Karpas-422 (cell line): ENCODE data around the gene EPB41L2. TPM values are rescaled to one million over a fixed set of nuclear protein-coding genes. Genes with fewer than 3 reads are reported as not detected.

Experiments used
- DNase-seq: peaks from one replicate; pipeline ENCODE4 v3.0.0-alpha.2; 2015
- H2AFZ ChIP-seq: fragments of 200-600 bp; sonication (generic); 2 replicates; pipeline ENCODE4 v1.6.1; 2014; ENCODE audit warnings: antibody characterized with exemption, low read length, mixed read lengths
- H3K27ac ChIP-seq: fragments of 200-600 bp; sonication (generic); 2 replicates; pipeline ENCODE4 v1.5.1; 2014; ENCODE audit warnings: mild to moderate bottlenecking, low read length, moderate library complexity
- H3K27me3 ChIP-seq: fragments of 200-600 bp; sonication (generic); 2 replicates; pipeline ENCODE4 v1.6.1; 2014; ENCODE audit warnings: low read length, mixed read lengths
- H3K36me3 ChIP-seq: fragments of 200-600 bp; sonication (generic); 2 replicates; pipeline ENCODE4 v1.6.1; 2014; ENCODE audit warnings: low read length, mixed read lengths; ENCODE audit not compliant: insufficient read depth
- H3K4me1 ChIP-seq: fragments of 200-600 bp; sonication (generic); 2 replicates; pipeline ENCODE4 v1.6.1; 2014; ENCODE audit warnings: mild to moderate bottlenecking, low read length, mixed read lengths
- H3K4me2 ChIP-seq: fragments of 200-600 bp; sonication (generic); 2 replicates; pipeline ENCODE4 v1.6.1; 2014; ENCODE audit warnings: low read length, low read depth, mild to moderate bottlenecking; ENCODE audit not compliant: poor library complexity, severe bottlenecking
- H3K4me3 ChIP-seq: fragments of 200-600 bp; sonication (generic); 2 replicates; pipeline ENCODE4 v1.5.1; 2014; ENCODE audit warnings: mild to moderate bottlenecking, antibody characterized with exemption, low read length, mixed read lengths
- H3K79me2 ChIP-seq: fragments of 200-600 bp; sonication (generic); 2 replicates; pipeline ENCODE4 v1.6.1; 2014; ENCODE audit warnings: mild to moderate bottlenecking, low read length, mixed read lengths
- H3K9ac ChIP-seq: fragments of 200-600 bp; sonication (generic); 2 replicates; pipeline ENCODE4 v1.6.0; 2014; ENCODE audit warnings: low read length
- H3K9me2 ChIP-seq: fragments of 200-600 bp; sonication (generic), shearing (Covaris generic); replicated peaks from 2 replicates; pipeline ENCODE4 v1.6.0; 2014; ENCODE audit warnings: mild to moderate bottlenecking, low read length, moderate library complexity; ENCODE audit not compliant: insufficient read depth
- H3K9me3 ChIP-seq: fragments of 300-700, 200-600 bp; sonication (generic); 2 replicates; pipeline ENCODE4 v1.6.1; 2014; ENCODE audit warnings: low read length, mixed read lengths
- H4K20me1 ChIP-seq: fragments of 200-600 bp; sonication (generic); 2 replicates; pipeline ENCODE4 v1.6.1; 2014; ENCODE audit warnings: mild to moderate bottlenecking, antibody characterized with exemption, low read length, low read depth; ENCODE audit not compliant: insufficient read depth
- total RNA-seq: library from RNA; depleted of rRNA; stranded (reverse); fragments of >200 nt; shearing (Covaris generic); gene quantifications from 2 replicates; pipeline ENCODE4 v1.2.3, GENCODE V29; 2014; ENCODE audit warnings: low replicate concordance

Gene EPB41L2
- total RNA-seq, 1 experiment from 2014 or later: 1.7 TPM

GRCh38 chr6:131024565-131024964 is 38.5 kb downstream of the EPB41L2 start:
- no peak overlapping the region for H3K4me3 ChIP-seq
- no peaks in the 10 kb centered on the region for H4K20me1 ChIP-seq
- H3K4me2 ChIP-seq: no peak overlapping the region
- H3K9me2 ChIP-seq: no peaks in the 10 kb centered on the region
- no peak for DNase-seq
- H3K4me1 ChIP-seq: no peaks in the 10 kb centered on the region
- H2AFZ ChIP-seq: no peak overlapping the region
- no peak overlapping the region for H3K27ac ChIP-seq
- H3K27me3 ChIP-seq: no peaks in the 10 kb centered on the region
- no peaks in the 10 kb centered on the region for H3K79me2 ChIP-seq
- no peaks in the 10 kb centered on the region for H3K36me3 ChIP-seq
- no peak overlapping the region for H3K9ac ChIP-seq
- no peaks in the 10 kb centered on the region for H3K9me3 ChIP-seq

GRCh38 chr6:131023834-131024504 is 39.1 kb downstream of the EPB41L2 start:
- no peaks in the 10 kb centered on the region for H3K9me3 ChIP-seq
- H3K4me1 ChIP-seq: no peaks in the 10 kb centered on the region
- H3K27me3 ChIP-seq: no peaks in the 10 kb centered on the region
- no peaks in the 10 kb centered on the region for H3K9me2 ChIP-seq
- H3K79me2 ChIP-seq: no peaks in the 10 kb centered on the region
- no peak overlapping the region for H3K4me2 ChIP-seq
- no peak overlapping the region for H3K9ac ChIP-seq
- H3K27ac ChIP-seq: no peak overlapping the region
- no peaks in the 10 kb centered on the region for H4K20me1 ChIP-seq
- no peak overlapping the region for H2AFZ ChIP-seq
- H3K36me3 ChIP-seq: no peaks in the 10 kb centered on the region
- no peak for DNase-seq
- no peak overlapping the region for H3K4me3 ChIP-seq

- Histone ChIP-seq H3K4me3 (no peak overlapping the region), H3K27me3 (no peaks in the 10 kb centered on the region), H3K9me3 (no peaks in the 10 kb centered on the region), H3K9me2 (no peaks in the 10 kb centered on the region), H3K36me3 (no peaks in the 10 kb centered on the region), H3K27ac (no peak overlapping the region), H2AFZ (no peak overlapping the region), H3K9ac (no peak overlapping the region), H3K4me2 (no peak overlapping the region), H3K79me2 (no peaks in the 10 kb centered on the region), H4K20me1 (no peaks in the 10 kb centered on the region), H3K4me1 (no peaks in the 10 kb centered on the region)
- no peak for DNase-seq
Observed at GRCh38 chr6:131022691-131023090, 40.4 kb downstream of the EPB41L2 start.

GRCh38 chr6:131017962-131018361 is 45.1 kb downstream of the EPB41L2 start:
- H3K9me3 ChIP-seq: no peaks in the 10 kb centered on the region
- no peak overlapping the region for H3K27ac ChIP-seq
- no peaks in the 10 kb centered on the region for H3K36me3 ChIP-seq
- no peak overlapping the region for H2AFZ ChIP-seq
- no peaks in the 10 kb centered on the region for H3K27me3 ChIP-seq
- no peaks in the 10 kb centered on the region for H3K79me2 ChIP-seq
- H3K4me1 ChIP-seq: no peaks in the 10 kb centered on the region
- no peaks in the 10 kb centered on the region for H3K9me2 ChIP-seq
- H4K20me1 ChIP-seq: no peaks in the 10 kb centered on the region
- no peak overlapping the region for H3K9ac ChIP-seq
- DNase-seq: no peak
- H3K4me3 ChIP-seq: no peak overlapping the region
- no peak overlapping the region for H3K4me2 ChIP-seq

GRCh38 chr6:131015630-131016263 is 47.3 kb downstream of the EPB41L2 start:
- Histone ChIP-seq H3K9me2 (no peaks in the 10 kb centered on the region), H3K9ac (no peak overlapping the region), H3K4me1 (no peaks in the 10 kb centered on the region), H3K27ac (no peak overlapping the region), H3K79me2 (no peaks in the 10 kb centered on the region), H4K20me1 (no peaks in the 10 kb centered on the region), H3K36me3 (no peaks in the 10 kb centered on the region), H3K4me3 (no peak overlapping the region), H3K4me2 (no peak overlapping the region), H3K27me3 (no peaks in the 10 kb centered on the region), H3K9me3 (no peaks in the 10 kb centered on the region), H2AFZ (no peak overlapping the region)
- DNase-seq: no peak

GRCh38 chr6:131015025-131015591 is 47.9 kb downstream of the EPB41L2 start:
- no peak overlapping the region for H3K9ac ChIP-seq
- no peak overlapping the region for H2AFZ ChIP-seq
- H3K9me3 ChIP-seq: no peaks in the 10 kb centered on the region
- no peaks in the 10 kb centered on the region for H3K36me3 ChIP-seq
- no peaks in the 10 kb centered on the region for H4K20me1 ChIP-seq
- H3K79me2 ChIP-seq: no peaks in the 10 kb centered on the region
- no peak overlapping the region for H3K4me3 ChIP-seq
- no peaks in the 10 kb centered on the region for H3K4me1 ChIP-seq
- no peak overlapping the region for H3K4me2 ChIP-seq
- no peaks in the 10 kb centered on the region for H3K9me2 ChIP-seq
- DNase-seq: no peak
- H3K27ac ChIP-seq: no peak overlapping the region
- H3K27me3 ChIP-seq: no peaks in the 10 kb centered on the region

- H3K36me3 ChIP-seq: no peaks in the 10 kb centered on the region
- no peak overlapping the region for H3K4me2 ChIP-seq
- H3K4me3 ChIP-seq: no peak overlapping the region
- no peaks in the 10 kb centered on the region for H3K9me2 ChIP-seq
- no peaks in the 10 kb centered on the region for H3K4me1 ChIP-seq
- H3K27me3 ChIP-seq: no peaks in the 10 kb centered on the region
- H3K79me2 ChIP-seq: no peaks in the 10 kb centered on the region
- H4K20me1 ChIP-seq: no peaks in the 10 kb centered on the region
- DNase-seq: no peak
- no peaks in the 10 kb centered on the region for H3K9me3 ChIP-seq
- no peak overlapping the region for H3K9ac ChIP-seq
- no peak overlapping the region for H3K27ac ChIP-seq
- no peak overlapping the region for H2AFZ ChIP-seq
Observed at GRCh38 chr6:131014080-131014776, 48.8 kb downstream of the EPB41L2 start.

GRCh38 chr6:131013495-131013894 is 49.5 kb downstream of the EPB41L2 start:
- no peaks in the 10 kb centered on the region for H3K4me1 ChIP-seq
- no peak overlapping the region for H3K9ac ChIP-seq
- no peak overlapping the region for H3K27ac ChIP-seq
- H3K36me3 ChIP-seq: no peaks in the 10 kb centered on the region
- no peak overlapping the region for H3K4me3 ChIP-seq
- H4K20me1 ChIP-seq: no peaks in the 10 kb centered on the region
- H2AFZ ChIP-seq: no peak overlapping the region
- no peaks in the 10 kb centered on the region for H3K27me3 ChIP-seq
- DNase-seq: no peak
- no peaks in the 10 kb centered on the region for H3K9me2 ChIP-seq
- no peak overlapping the region for H3K4me2 ChIP-seq
- H3K79me2 ChIP-seq: no peaks in the 10 kb centered on the region
- H3K9me3 ChIP-seq: no peaks in the 10 kb centered on the region
